ENCODE measurements around the gene CNOT4. TPM values are rescaled to one million over a fixed set of nuclear protein-coding genes. Genes with fewer than 3 reads are reported as not detected.
"Not testable (repeated sequence)": the region's sequence is repeated elsewhere in the genome, so short reads cannot be mapped to it uniquely, and the experiment has no call there.

Gene CNOT4
- polyA plus RNA-seq, 12 donors: 23.5 to 37.7 (median 25.3) TPM; not detected in 1

GRCh38 chr7:135463908-135464307 is 46.0 kb downstream of the CNOT4 start:
- no peak for DNase-seq

- no peak for DNase-seq
These were observed 49.8 kb downstream of the CNOT4 start for GRCh38 chr7:135459951-135460567.

- no peak for DNase-seq
These were observed 50.8 kb downstream of the CNOT4 start for GRCh38 chr7:135459076-135459475.

- DNase-seq: no peak
These were observed 55.8 kb downstream of the CNOT4 start for GRCh38 chr7:135454060-135454459.

- no peak for DNase-seq
These were observed 60.5 kb downstream of the CNOT4 start for GRCh38 chr7:135449436-135449835.

GRCh38 chr7:135448753-135449152 is 61.1 kb downstream of the CNOT4 start:
- DNase-seq: no peak

GRCh38 chr7:135447748-135448147 is 62.2 kb downstream of the CNOT4 start:
- no peak for DNase-seq

- DNase-seq: no peak
These were observed 64.2 kb downstream of the CNOT4 start for GRCh38 chr7:135445690-135446089.

GRCh38 chr7:135445266-135445665 is 64.6 kb downstream of the CNOT4 start:
- not testable (repeated sequence) for DNase-seq

- DNase-seq: no peak
These were observed 68.1 kb downstream of the CNOT4 start for GRCh38 chr7:135441791-135442190.

GRCh38 chr7:135434047-135434446 is 75.9 kb downstream of the CNOT4 start:
- DNase-seq: no peak

- DNase-seq: no peak
These were observed 79.3 kb downstream of the CNOT4 start for GRCh38 chr7:135430626-135431025.

GRCh38 chr7:135428879-135429278 is 81.0 kb downstream of the CNOT4 start:
- DNase-seq: no peak

- DNase-seq: no peak
These were observed 81.9 kb downstream of the CNOT4 start for GRCh38 chr7:135428011-135428410.

- DNase-seq: no peak
These were observed 82.7 kb downstream of the CNOT4 start for GRCh38 chr7:135427166-135427565.

- DNase-seq: no peak
These were observed 84.9 kb downstream of the CNOT4 start for GRCh38 chr7:135425036-135425435.

- DNase-seq: no peak
These were observed 89.1 kb downstream of the CNOT4 start for GRCh38 chr7:135420786-135421185.

- no peak for DNase-seq
These were observed 93.5 kb downstream of the CNOT4 start for GRCh38 chr7:135416431-135416830.

- no peak for DNase-seq
These were observed 95.0 kb downstream of the CNOT4 start for GRCh38 chr7:135414850-135415439.

GRCh38 chr7:135414208-135414607 is 95.7 kb downstream of the CNOT4 start:
- no peak for DNase-seq

- no peak for DNase-seq
These were observed 98.8 kb downstream of the CNOT4 start for GRCh38 chr7:135411098-135411497.

- no peak for DNase-seq
These were observed 99.4 kb downstream of the CNOT4 start for GRCh38 chr7:135410543-135410942.

GRCh38 chr7:135409845-135410542 is 99.9 kb downstream of the CNOT4 start:
- no peak for DNase-seq

Data from muscle of arm (tissue), 12 donors.